HG02943 (cell line): ENCODE measurements around the gene KHDC1.
"Not testable (repeated sequence)": the region's sequence is repeated elsewhere in the genome, so short reads cannot be mapped to it uniquely, and the experiment has no call there.

Experiments
- ATAC-seq: cut with Tn5 transposase; IDR thresholded peaks from one replicate; pipeline ENCODE4 v1.9.1; 2021; ENCODE audit warnings: mild to moderate bottlenecking, low read depth, moderate library complexity; ENCODE audit not compliant: unreplicated experiment

Gene KHDC1, protein sequence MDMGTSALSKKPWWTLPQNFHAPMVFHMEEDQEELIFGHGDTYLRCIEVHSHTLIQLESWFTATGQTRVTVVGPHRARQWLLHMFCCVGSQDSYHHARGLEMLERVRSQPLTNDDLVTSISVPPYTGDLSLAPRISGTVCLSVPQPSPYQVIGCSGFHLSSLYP

DNA sequence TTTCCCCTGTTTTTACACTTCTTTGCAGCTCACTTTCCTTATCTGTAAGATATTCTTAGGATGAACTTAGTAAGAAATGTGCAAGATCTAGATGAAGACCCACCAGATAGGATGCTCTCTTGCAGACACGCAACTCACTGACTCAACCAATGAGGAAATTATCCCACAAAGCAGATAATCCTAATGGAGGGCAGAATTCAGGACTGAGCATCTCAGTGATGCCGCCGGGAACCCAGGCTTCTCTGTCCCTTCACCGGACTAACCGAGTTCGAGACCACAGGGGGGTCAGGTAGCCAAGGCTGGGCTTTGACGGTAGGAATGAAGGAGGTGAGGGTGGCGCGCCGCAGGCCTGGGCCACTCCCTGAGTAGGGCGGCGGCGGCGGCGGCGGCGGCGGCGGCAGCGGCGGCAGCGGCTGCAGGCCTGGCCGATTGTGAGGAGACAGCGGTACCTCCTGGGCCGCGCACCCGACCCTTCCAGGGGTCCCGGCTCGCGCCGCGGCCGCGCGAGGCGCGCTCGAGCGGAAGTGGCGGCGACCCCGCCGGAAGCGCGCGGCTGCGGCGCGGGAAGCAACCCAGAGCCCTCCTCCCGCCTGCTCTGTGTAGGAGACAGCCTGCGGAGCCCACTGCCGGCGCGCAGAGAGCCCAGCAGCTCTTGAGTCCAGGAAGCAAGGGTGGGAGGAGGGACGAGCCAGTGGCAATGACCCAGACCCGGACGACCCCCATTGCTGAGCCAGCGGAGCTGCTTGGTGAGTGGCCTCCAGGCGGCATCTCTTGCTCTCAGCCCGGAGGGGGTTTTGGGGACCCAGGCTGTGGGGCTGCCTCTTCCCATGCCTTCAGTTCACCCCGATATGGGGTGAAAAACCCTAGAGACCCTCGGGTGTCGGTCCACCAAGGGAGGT, at the start of gene KHDC1:
TSS of gene KHDC1 (minus strand) at position 526 of the 899 bp plus-strand sequence. CDS start 20,679 bp downstream, outside the sequence.
- ATAC-seq = peak; percentile 82

DNA sequence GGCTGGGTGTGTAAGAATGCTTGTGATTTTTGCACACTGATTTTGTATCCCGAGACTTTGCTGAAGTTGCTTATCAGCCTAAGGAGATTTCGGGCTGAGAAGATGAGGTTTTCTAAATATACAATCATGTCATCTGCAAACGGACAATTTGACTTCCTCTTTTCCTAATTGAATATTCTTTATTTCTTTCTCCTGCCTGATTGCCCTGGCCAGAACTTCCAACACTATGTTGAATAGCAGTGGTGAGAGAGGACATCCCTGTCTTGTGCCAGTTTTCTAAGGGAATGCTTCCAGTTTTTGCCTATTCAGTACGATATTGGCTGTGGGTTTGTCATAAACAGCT, 47.5 kb upstream of the KHDC1 start:
- ATAC-seq = not testable (repeated sequence)

DNA sequence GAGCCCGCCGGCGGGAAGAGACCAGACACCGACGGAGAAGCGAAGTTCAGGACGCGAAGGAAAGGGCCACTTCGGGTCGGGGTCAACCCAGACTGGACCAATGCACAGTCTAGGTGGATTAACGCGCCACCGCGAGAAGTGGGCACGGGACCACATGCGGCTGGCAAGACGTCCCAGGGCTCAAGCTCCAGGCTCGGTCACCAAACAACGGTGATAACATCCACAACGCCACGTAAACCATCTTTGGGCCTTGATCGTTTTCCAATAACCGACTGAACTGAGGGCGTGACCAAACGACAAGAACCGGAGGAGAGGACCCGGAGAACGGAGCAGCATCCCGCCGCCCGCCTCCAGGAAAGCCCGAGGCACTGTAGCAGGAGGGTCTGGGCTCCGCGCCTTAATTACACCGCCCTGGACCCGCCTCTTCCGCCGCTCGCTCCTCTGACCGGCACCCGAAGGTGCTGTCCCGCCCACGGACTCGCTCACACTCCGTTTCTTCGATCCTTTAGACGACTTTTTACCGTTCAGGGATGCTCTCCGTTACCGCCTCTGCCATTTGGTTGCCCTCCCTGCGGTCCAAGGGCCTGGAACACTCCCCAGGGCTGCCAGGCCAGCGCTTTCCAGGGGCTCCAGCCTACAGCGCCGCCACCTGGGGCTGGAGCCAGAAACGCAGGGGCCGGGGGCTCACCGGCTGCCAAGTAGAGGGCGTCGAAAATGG, 46.9 kb upstream of the KHDC1 start:
- peak; percentile 99 for ATAC-seq

DNA sequence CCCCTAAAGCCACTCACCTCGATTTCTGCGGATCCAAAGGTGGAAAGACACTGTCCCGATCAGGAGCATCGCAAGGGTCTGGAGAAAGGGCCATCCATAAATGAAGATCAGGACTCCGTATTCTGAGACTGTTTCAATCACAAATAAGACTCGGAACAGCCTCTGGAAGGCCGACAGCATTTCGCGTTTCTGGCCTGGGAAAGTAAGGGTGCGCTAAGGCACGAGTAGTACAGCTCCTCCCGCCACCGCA, 46.5 kb upstream of the KHDC1 start:
- ATAC-seq = peak; percentile 38

DNA sequence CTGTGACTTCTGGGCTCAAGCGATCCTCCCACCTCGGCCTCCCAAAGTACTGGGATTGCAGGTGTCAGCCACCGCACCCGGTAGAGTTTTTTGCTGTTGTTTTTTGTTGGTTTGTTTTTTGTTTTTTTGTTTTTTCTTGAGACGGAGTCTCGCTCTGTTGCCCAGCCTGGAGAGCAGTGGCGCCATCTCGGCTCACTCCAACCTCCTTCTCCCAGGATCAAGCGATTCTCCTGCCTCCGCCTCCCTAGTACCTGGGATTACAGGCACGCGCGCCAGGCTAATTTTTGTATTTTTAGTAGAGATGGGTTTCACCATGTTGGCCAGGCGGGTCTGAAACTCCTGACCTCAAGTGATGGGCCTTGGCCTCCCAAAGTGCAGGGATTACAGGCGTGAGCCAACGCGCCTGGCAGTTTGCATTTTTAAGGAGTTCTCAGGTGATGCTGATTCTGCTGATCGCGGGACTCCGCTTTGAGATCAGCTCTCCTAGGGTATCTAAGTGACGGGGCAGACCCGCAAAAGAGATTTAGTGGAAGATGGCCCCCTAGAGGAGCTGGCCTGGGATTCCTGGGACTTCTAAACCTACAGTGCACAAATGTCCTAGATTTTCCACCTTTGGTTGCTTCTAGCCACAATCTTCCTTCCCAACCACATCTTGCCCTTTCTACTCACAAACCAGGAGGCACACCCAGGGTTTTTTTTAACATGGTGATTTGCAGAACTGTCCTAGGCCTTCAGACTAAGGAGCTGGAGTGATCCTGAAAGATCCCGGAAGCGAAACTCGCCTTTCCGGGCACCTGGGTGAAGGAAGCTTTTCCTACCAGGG, 45.9 kb upstream of the KHDC1 start:
- ATAC-seq = no peak

DNA sequence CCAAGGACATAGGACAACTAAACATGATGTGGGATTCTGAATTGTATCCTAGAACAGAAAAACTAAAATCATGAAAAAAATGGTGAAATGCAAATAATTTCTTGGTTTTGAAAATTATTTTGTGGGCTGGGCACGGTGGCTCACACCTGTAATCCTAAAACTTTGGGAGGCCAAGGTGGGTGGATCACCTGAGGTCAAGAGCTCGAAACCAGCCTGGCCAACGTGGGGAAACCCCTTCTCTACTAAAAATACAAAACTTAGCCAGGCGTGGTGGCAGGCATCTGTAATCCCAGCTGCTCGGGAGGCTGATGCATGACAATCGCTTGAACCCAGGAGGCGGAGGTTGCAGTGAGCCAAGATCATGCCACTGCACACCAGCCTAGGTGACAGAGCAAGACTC, 40.8 kb upstream of the KHDC1 start:
- not testable (repeated sequence) for ATAC-seq

DNA sequence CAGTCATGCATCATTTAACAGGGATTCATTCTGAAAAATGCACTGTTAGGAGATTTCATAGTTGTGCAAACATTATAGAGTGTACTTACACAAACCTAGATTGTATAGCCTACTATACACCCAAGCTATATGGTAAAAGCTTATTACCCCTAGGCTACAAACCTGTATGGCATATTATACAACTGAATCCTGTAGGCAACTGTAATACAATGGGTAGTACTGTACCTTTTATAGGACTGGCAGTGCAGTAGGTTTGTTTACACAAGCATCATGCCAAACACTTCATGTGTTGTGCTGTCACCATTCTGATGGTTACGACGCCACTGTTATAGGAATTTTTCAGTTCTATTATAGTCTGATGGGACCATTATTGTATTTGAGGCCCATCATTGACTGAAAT, 39.3 kb upstream of the KHDC1 start:
- no peak for ATAC-seq

DNA sequence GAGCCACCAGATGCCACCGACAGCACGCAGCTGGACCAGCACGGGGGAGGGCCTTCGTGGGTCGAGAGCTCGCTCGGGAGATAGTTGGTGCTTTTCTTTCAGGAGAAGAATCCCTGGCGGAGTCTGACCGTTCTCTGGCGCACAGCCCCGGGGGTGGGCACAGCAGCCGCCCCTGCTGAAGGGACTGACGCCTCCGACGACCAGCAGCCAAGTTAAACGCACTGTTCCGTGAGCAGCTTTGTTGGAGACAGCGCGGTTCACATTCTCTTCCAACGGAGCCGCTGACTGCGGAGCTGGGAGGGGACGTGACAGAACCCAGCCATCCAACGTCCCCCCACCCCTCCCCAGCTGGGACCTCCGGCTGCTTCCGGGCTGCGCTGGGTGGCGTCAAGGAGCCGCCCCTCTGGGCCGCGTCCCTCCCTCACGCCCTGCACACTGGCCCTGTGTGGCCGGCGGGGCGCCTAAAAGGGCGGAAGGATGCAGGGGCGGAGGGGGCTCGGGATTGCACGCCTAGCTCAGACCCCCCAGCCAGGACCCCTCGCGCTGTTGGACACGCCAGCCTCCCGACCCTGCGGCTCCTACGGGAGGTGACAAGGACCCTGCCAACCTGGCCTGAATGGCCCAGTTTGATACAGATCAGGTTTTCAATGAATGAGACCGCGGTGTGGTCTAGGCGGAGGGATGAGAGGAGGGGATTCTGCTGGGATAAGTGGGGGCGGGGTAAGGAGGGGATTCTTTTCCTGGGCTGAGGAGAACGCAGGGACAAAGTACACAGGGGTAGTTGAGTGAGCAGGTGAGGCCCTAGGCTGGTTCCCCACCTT, 36.4 kb upstream of the KHDC1 start:
- ATAC-seq = no peak

DNA sequence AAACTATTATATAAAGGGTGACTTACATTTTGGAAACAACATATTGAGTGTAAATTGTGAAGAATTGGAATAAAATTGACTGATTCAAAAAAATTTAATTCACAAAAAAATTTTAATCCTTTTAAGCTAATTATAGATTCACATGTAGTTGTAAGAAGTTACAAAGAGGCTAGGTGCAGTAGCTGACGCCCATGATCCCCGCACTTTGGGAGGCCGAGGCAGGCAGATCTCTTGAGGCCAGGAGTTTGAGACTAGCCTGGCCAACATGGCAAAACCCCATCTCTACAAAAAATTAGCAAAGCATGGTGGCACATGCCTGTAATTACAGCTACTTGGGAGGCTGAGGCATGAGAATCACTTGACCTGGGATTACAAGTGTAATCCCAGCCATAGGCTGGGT, 30.3 kb upstream of the KHDC1 start:
- no peak for ATAC-seq

DNA sequence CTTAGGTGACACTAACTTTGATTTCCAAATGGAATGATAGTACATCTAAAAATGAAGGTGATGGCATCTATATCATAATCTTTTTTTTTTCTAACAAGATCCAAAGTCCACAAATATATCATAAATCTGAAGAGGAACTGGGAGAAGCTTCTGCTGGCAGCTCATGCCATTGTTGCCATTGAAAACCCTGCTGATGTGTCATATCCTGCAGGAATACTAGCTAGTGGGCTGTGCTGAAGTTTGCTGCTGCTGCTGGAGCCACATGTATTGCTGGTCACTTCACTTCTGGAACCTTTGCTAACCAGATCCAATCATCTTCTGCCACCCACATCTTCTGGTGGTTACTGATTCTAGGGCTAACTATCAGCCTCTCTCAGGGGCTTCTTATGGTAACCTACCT, 27.4 kb upstream of the KHDC1 start:
- ATAC-seq = no peak

DNA sequence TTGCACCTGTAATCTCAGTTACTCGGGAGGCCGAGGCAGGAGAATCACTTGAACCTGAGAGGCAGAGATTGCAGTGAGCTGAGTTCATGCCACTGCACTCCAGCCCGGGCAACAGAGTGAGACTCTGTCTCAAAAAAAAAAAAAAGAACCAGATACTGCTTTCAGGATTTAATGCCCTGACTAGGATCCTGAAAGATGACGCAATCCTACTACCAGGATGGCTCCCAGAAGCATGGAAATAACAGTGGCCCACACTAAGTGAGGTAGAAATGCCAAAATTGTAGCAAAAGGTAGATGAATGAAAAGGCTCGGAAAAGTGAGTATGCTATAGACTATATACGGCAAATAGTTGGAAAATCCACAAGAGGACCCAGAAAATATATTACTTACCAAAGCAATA, 23.8 kb upstream of the KHDC1 start:
- ATAC-seq = no peak

DNA sequence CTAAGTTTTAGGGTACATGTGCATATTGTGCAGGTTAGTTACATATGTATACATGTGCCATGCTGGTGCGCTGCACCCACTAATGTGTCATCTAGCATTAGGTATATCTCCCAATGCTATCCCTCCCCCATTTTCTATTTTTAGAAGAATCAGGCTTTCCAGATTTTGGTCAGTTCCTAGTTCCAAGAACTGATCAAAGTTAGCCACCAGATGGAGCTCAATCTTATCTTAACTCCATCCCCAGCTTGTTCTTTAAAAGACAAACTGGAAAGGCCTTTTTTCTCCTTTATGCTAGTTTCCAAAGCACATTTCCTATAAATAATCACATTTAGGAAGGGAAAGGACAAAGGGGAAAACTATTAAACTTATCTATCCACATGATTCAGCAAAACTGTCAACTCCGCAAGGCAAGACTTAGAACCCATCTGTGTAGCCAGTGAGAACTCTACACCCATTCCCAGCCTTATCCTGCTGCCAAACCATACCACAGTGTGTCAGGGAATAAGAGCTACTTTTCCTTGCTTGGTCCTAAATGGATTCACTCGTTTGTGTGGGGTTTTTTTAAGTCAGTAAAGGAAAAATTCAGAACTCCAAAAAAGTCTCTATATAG, 22.8 kb upstream of the KHDC1 start:
- ATAC-seq = no peak

DNA sequence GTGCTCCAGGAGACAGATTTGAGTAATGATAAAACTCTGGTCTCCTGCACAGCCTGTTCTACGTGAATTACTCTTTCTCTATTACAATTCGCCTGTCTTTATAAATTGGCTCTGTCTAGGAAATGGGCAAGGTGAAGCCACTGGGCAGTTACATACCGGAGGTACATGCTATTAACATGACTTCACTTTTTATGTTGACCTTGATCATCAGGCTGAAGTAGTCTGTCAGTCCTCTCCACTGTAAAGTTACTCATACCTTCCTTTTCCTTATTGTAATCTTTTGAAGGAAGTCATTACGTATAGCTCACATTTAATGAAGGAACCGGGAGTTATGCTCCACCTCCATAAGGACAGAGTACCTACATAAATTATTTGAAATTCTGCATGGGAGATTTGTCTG, 19.9 kb upstream of the KHDC1 start:
- ATAC-seq = no peak

DNA sequence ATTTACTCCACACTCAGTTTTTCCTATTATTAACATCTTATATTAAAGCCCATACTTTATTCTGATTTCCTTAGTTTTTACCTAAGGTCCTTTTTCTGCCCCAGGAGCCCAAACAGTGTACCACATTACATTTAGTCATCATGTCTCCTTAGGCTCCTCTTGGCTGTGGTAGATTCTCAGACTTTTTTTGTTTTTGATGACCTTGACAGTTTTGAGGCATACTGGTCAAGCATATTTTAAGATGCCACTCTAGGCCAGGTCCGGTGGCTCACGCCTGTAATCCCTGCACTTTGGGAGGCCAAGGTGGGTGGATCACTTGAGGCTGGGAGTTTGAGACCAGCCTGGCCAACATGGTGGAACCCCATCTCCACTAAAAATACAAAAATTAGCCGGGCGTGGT, 18.7 kb upstream of the KHDC1 start:
- not testable (repeated sequence) for ATAC-seq

DNA sequence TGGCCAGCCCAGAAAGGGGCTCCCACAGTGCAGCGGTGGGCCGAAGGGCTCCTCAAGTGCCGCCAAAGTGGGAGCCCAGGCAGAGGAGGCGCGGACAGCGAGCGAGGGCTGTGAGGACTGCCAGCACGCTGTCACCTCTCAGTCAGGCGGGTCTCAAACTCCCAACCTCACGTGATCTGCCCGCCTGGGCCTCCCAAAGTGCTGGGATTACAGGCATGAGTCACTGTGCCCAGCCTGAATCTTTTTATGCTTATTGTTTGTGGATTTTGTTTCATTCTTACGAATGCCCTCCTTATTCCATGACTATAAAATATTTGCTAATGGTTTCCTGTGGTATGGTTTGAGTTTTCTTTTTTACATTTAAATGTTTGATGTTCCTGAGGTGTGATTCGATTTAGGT, 6.3 kb upstream of the KHDC1 start:
- ATAC-seq = not testable (repeated sequence)

DNA sequence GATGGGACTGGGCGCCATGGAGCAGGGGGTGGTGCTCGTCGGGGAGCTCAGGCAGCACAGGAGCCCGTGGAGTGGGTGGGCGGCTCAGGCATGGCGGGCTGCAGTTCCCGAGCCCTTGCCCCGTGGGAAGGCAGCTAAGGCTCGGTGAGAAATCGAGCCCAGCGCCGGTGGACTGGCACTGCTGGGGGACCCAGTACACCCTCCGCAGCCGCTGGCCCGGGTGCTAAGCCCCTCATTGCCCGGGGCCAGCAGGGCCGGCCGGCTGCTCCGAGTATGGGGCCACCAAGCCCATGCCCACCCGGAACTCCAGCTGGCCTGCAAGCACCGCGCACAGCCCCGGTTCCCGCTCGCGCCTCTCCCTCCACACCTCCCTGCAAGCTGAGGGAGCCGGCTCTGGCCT, 5.9 kb upstream of the KHDC1 start:
- ATAC-seq = not testable (repeated sequence)

DNA sequence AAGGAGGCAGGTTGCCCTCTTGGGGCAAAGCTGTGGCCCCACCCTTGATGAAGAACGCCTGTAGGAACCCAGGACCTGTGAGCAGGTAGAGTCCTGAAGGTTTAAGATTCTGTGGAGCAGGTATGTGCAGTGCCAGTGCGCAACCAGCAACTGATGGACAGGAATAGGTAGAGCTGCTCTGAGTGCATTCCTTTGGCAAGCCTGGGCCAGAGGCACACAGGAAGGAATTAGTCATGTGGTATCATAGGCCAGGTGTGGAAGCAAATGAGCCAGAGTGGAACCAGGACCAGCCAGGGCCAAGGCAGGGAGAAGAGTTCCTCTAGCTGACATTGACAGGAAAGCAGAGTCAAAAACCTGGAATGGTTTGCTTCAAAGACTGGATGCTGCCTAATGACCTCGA, 1.4 kb upstream of the KHDC1 start:
- no peak for ATAC-seq

DNA sequence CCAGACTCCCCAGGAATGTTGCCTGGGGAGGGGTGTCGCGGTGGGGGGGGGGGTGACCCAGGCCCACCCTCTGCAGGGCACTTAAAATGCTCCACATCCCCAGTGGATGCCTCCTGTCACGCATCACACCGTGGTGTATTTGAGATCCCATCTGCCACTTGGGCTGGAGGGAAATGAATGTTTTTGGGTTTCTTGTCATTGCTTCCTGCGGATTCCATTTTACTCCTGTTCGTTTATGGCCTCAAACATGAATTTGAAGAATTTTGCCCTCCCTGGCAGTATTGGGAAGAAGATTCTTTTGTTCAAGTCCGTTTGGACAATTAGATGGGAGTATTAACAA, 544 bp upstream of the KHDC1 start:
- peak; percentile 4 for ATAC-seq

DNA sequence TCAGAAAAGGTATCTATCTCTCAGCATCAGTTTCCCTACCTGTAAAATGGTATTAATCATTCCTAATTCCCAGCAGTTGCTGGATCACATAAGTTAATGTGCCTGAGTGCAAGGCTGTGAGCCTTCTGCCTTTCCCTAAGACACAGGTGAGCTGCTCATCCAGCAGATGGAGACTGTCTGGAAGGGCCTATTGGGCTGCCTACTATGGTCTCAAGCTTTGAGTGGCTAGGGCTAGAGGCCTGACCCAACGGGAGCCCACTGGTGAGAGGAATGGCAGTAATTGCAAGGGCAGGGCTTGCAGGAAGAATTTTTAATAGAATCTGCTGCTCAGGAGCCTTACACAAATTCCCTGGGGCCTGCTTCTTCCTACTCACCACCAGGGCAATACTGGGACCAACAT, 4.3 kb downstream of the KHDC1 start:
- no peak for ATAC-seq

DNA sequence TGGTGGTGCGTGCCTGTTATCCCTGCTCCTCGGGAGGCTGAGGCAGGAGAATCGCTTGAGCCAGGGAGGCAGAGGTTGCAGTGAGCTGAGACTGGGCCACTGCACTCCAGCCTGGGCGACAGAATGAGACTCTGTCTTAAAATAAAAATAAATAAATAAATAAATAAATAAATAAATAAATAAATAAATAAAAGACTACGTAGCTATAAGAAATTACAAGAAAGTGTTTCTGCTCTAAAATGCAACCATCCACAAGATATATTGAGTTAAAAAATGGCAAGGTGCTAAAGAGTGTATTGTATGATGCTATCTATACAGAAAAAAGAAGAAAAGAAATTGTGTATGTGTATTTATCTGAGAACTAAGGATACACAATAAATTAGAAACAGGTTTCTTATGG, 8.7 kb downstream of the KHDC1 start:
- not testable (repeated sequence) for ATAC-seq
